Neural progenitor cell (in vitro differentiated cells): ENCODE results near the gene ATXN3L. TPM values are rescaled to one million over a fixed set of nuclear protein-coding genes. Genes with fewer than 3 reads are reported as not detected.

Experiments used
- DNase-seq: peaks from one replicate; pipeline ENCODE4 v3.0.0-alpha.2; 2016; ENCODE audit warnings: low spot score
- H2AFZ ChIP-seq: fragments of 200-600 bp; sonication (generic); replicated peaks from 2 replicates; pipeline ENCODE4 v1.6.1; 2016; ENCODE audit warnings: antibody characterized with exemption
- H3F3A ChIP-seq: fragments of 200-600 bp; sonication (generic); 2 replicates; pipeline ENCODE4 v1.6.1; 2016; ENCODE audit warnings: antibody characterized with exemption, low read depth
- H3K27ac ChIP-seq: fragments of 200-600 bp; sonication (generic); 2 replicates; pipeline ENCODE4 v1.5.1; 2016; ENCODE audit warnings: mild to moderate bottlenecking
- H3K27me3 ChIP-seq: fragments of 200-600 bp; sonication (generic); 2 replicates; pipeline ENCODE4 v1.6.1; 2016; ENCODE audit warnings: mild to moderate bottlenecking, moderate library complexity
- H3K36me3 ChIP-seq: fragments of 200-600 bp; sonication (generic); 2 replicates; pipeline ENCODE4 v1.5.1; 2016
- H3K4me1 ChIP-seq: fragments of 200-600 bp; sonication (generic); 2 replicates; pipeline ENCODE4 v1.6.1; 2016; ENCODE audit warnings: mixed run types
- H3K4me2 ChIP-seq: fragments of 200-600 bp; sonication (generic); 2 replicates; pipeline ENCODE4 v1.6.1; 2016
- H3K4me3 ChIP-seq: fragments of 200-600 bp; sonication (generic); 2 replicates; pipeline ENCODE4 v1.5.1; 2016
- H3K79me2 ChIP-seq: fragments of 200-600 bp; sonication (generic); 2 replicates; pipeline ENCODE4 v1.6.1; 2016; ENCODE audit warnings: low read depth
- H3K9ac ChIP-seq: fragments of 200-600 bp; sonication (generic); 2 replicates; pipeline ENCODE4 v1.6.1; 2016
- H3K9me3 ChIP-seq: fragments of 200-600 bp; sonication (generic); 2 replicates; pipeline ENCODE4 v1.5.1; 2016; ENCODE audit warnings: low read depth
- H4K20me1 ChIP-seq: fragments of 200-600 bp; sonication (generic); 2 replicates; pipeline ENCODE4 v1.6.1; 2016; ENCODE audit warnings: low read depth
- H3K27ac Mint-ChIP-seq: 3 replicates; pipeline ENCODE4 v1.8.0; 2021; ENCODE audit warnings: mixed read lengths
- H3K27me3 Mint-ChIP-seq: 2 replicates; pipeline ENCODE4 v1.8.0; 2022; ENCODE audit warnings: low read depth, mild to moderate bottlenecking, inconsistent platforms, moderate library complexity, mixed read lengths; ENCODE audit not compliant: insufficient read depth
- H3K36me3 Mint-ChIP-seq: 3 replicates; pipeline ENCODE4 v1.8.0; 2021; ENCODE audit warnings: mixed read lengths
- H3K4me1 Mint-ChIP-seq: 3 replicates; pipeline ENCODE4 v1.8.0; 2021; ENCODE audit warnings: mixed read lengths
- H3K4me3 Mint-ChIP-seq: 3 replicates; pipeline ENCODE4 v1.8.0; 2021; ENCODE audit warnings: mild to moderate bottlenecking, moderate library complexity, mixed read lengths
- H3K9me3 Mint-ChIP-seq: 3 replicates; pipeline ENCODE4 v1.8.0; 2020; ENCODE audit warnings: mixed read lengths
- CTCF ChIP-seq: fragments of 200-600 bp; sonication (generic); IDR thresholded peaks from 2 replicates; pipeline ENCODE4 v1.5.1; 2017; ENCODE audit warnings: antibody characterized with exemption, mild to moderate bottlenecking
- EZH2 ChIP-seq: fragments of 200-600 bp; sonication (generic); IDR thresholded peaks from 2 replicates; pipeline ENCODE4 v1.6.1; 2017; ENCODE audit warnings: antibody characterized with exemption, mild to moderate bottlenecking, moderate library complexity
- EZH2phosphoT487 ChIP-seq: fragments of 200-600 bp; sonication (generic); IDR thresholded peaks from 2 replicates; pipeline ENCODE4 v1.6.1; 2017; ENCODE audit warnings: antibody characterized with exemption
- total RNA-seq: library from RNA; depleted of rRNA; stranded (reverse); fragments of >200 nt; gene quantifications from 2 replicates; pipeline ENCODE4 v1.2.3, GENCODE V29; 2015; ENCODE audit warnings: low replicate concordance

The ATXN3L gene
- total RNA-seq, 1 donor from 2014 or later = not detected

GRCh38 chrX:13270360-13270759 is 49.5 kb downstream of the ATXN3L start:
- H3K27ac Mint-ChIP-seq = no peak overlapping the region

GRCh38 chrX:13268874-13269273 is 51.0 kb downstream of the ATXN3L start:
- H3K4me3 ChIP-seq = no peak overlapping the region
- peaks cover 20% of the 10 kb centered on the region for H3F3A ChIP-seq
- no peaks in the 10 kb centered on the region for H4K20me1 ChIP-seq
- no peaks in the 10 kb centered on the region for H3K27me3 ChIP-seq
- no peak for DNase-seq
- H3K4me3 Mint-ChIP-seq = no peak overlapping the region
- H3K9me3 ChIP-seq = no peaks in the 10 kb centered on the region
- H3K27ac Mint-ChIP-seq = no peak overlapping the region
- no peaks in the 10 kb centered on the region for H3K36me3 ChIP-seq
- no peaks in the 10 kb centered on the region for H3K9me3 Mint-ChIP-seq
- no peak for TF ChIP-seq EZH2
- no peak for TF ChIP-seq EZH2phosphoT487
- TF ChIP-seq CTCF = no peak
- H3K4me1 Mint-ChIP-seq = no peaks in the 10 kb centered on the region
- H3K27me3 Mint-ChIP-seq = no peaks in the 10 kb centered on the region
- no peaks in the 10 kb centered on the region for H3K79me2 ChIP-seq
- H3K36me3 Mint-ChIP-seq = no peaks in the 10 kb centered on the region
- no peak overlapping the region for H3K4me2 ChIP-seq
- H2AFZ ChIP-seq = no peak overlapping the region
- H3K4me1 ChIP-seq = peaks cover 31% of the 10 kb centered on the region
- H3K27ac ChIP-seq = no peak overlapping the region
- H3K9ac ChIP-seq = no peak overlapping the region

More at GRCh38 chrX:13270360-13270759, 49.5 kb downstream of the ATXN3L start:
- Histone ChIP-seq H3K4me1 (peaks cover 30% of the 10 kb centered on the region), H4K20me1 (no peaks in the 10 kb centered on the region), H3K27ac (no peak overlapping the region), H3K4me2 (no peak overlapping the region), H3K27me3 (no peaks in the 10 kb centered on the region), H3F3A (peaks cover 20% of the 10 kb centered on the region), H3K79me2 (no peaks in the 10 kb centered on the region), H2AFZ (peak overlapping the region; percentile 7), H3K36me3 (no peaks in the 10 kb centered on the region), H3K4me3 (no peak overlapping the region), H3K9ac (no peak overlapping the region), H3K9me3 (no peaks in the 10 kb centered on the region)
- Mint-ChIP-seq H3K4me3 (no peak overlapping the region), H3K36me3 (no peaks in the 10 kb centered on the region), H3K27me3 (no peaks in the 10 kb centered on the region), H3K4me1 (peaks cover 5% of the 10 kb centered on the region), H3K9me3 (no peaks in the 10 kb centered on the region)
- TF ChIP-seq EZH2 (no peak), CTCF (no peak), EZH2phosphoT487 (no peak)
- DNase-seq = no peak

Other genes starting within 250 kb of the ATXN3L start
- gene EGFL6, start 249.5 kb upstream of the ATXN3L start, total RNA-seq = 0.19 and 1.2 TPM in 2 replicates